SJCRH30 (cell line): ENCODE results near the gene POLL. TPM values are rescaled to one million over a fixed set of nuclear protein-coding genes. Genes with fewer than 3 reads are reported as not detected.
A peak's percentile ranks its signal among the peaks of the same experiment; 100 is the strongest.

Source experiments
- DNase-seq, 2 experiments: peaks; one replicate each; pipeline ENCODE4 v3.0.0-alpha.2; 2015 to 2020
- H3K27ac ChIP-seq: fragments of 250-450 bp; sonication (Bioruptor Pico); 2 replicates; pipeline ENCODE4 v1.5.1; 2020; ENCODE audit warnings: mild to moderate bottlenecking, moderate library complexity
- H3K27me3 ChIP-seq: fragments of 250-450 bp; sonication (Bioruptor Pico); 2 replicates; pipeline ENCODE4 v1.5.1; 2020; ENCODE audit warnings: mild to moderate bottlenecking, moderate library complexity
- H3K36me3 ChIP-seq: fragments of 250-450 bp; sonication (Bioruptor Pico); 2 replicates; pipeline ENCODE4 v1.5.1; 2020; ENCODE audit warnings: mild to moderate bottlenecking, moderate library complexity
- H3K4me1 ChIP-seq: fragments of 250-450 bp; sonication (Bioruptor Pico); 2 replicates; pipeline ENCODE4 v1.5.1; 2020; ENCODE audit warnings: mild to moderate bottlenecking, moderate library complexity
- H3K4me3 ChIP-seq: fragments of 250-450 bp; sonication (Bioruptor Pico); 2 replicates; pipeline ENCODE4 v1.5.1; 2020; ENCODE audit warnings: mild to moderate bottlenecking, moderate library complexity
- H3K9me3 ChIP-seq: fragments of 250-450 bp; sonication (Bioruptor Pico); replicated peaks from 2 replicates; pipeline ENCODE4 v1.5.1; 2020; ENCODE audit warnings: mild to moderate bottlenecking, moderate library complexity
- total RNA-seq: library from RNA; depleted of rRNA; stranded (reverse); fragments of >200 nt; shearing (Covaris generic); gene quantifications from 2 replicates; pipeline ENCODE4 v1.2.3, GENCODE V29; 2014; rRNA removed

POLL gene
- total RNA-seq, 1 experiment from 2014 or later = 12.6 TPM

DNA sequence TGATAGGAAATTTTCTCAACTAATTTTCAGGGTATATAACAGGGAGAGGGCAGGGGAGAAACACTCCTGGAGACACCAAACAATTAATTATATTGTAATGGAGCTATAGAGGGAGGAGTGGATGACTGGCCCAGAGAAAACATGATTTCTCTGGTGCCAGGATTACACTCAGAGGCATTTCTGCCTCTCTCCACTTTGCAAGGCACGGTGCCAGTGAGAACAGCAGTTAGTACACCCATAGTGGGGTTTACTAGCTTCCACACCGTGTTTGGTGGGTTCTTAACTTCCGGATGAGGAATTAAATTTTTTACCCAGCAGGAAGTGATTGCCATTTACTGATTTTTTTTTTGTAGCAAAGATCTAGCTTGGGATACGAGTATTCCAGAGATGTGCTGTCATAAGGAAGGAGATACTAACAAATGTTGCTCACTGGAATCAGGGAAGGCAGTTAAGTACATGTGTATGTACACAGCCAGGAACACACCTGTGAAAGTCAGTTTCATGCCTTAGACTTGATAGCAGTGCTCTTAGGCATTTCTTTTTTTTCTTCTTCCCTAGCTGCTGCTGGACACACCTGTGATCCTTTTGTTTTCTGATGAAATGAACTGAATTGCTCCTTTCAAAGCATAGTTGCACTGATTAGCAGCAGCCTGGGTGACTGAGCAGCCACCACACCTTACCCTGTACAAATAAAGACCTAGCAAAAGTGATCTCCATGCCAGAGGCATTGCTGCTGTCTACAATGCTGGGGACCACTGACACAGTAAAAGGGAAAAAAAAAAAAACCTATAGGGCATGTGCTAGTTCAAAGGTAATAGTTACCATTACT, 58.1 kb downstream of the POLL start:
- Histone ChIP-seq H3K27ac (no peak overlapping the region), H3K4me1 (peaks cover 25% of the 10 kb centered on the region), H3K9me3 (no peaks in the 10 kb centered on the region), H3K4me3 (no peak overlapping the region), H3K27me3 (no peaks in the 10 kb centered on the region), H3K36me3 (no peaks in the 10 kb centered on the region; the same call in 1 of the 2 replicates)
- DNase-seq = peak in 1 of 2 experiments; percentile 27

DNA sequence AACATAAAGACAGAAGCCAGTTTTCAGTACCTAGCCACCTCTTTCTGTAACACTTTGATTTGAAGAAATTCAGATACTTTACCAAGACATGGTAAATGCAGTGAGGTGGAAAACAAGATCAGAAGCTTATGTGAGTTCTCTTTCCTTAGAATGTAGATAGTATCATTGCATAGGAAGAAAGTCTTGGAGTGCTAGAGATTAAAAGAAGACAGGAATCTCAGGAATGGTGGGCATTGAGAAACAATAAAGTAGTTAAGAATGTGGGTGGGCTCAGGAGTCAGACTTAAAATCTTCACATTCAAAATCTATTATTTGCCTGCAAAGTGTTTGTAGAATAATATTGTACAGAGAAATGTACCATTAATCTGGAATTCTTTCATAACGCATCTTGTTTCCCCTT, 58.9 kb downstream of the POLL start:
- H3K36me3 ChIP-seq = no peaks in the 10 kb centered on the region; the same call in 1 of the 2 replicates
- H3K4me3 ChIP-seq = no peak overlapping the region
- no peaks in the 10 kb centered on the region for H3K9me3 ChIP-seq
- H3K27me3 ChIP-seq = no peaks in the 10 kb centered on the region
- no peak for DNase-seq
- peaks cover 25% of the 10 kb centered on the region for H3K4me1 ChIP-seq
- H3K27ac ChIP-seq = no peak overlapping the region

Other genes starting within 250 kb of the POLL start
- gene BTRC, start 234.1 kb downstream of the POLL start, total RNA-seq = 42.5 and 45.4 TPM in 2 replicates
- 35.7 and 36.2 TPM in 2 replicates for gene DPCD, start 64 bp upstream of the POLL start, total RNA-seq
- gene FBXW4, start 106.9 kb upstream of the POLL start, total RNA-seq = 38.4 and 39.9 TPM in 2 replicates
- gene FGF8, start 187.9 kb upstream of the POLL start, total RNA-seq = 115 and 123 TPM in 2 replicates
- gene NPM3, start 195.2 kb upstream of the POLL start, total RNA-seq = 238 and 287 TPM in 2 replicates
- 110 and 132 TPM in 2 replicates for gene OGA, start 230.2 kb upstream of the POLL start, total RNA-seq